Measurements from ENCODE around the gene TBC1D4. TPM values are rescaled to one million over a fixed set of nuclear protein-coding genes. Genes with fewer than 3 reads are reported as not detected.
"Not testable (repeated sequence)": the region's sequence is repeated elsewhere in the genome, so short reads cannot be mapped to it uniquely, and the experiment has no call there.

The TBC1D4 gene
- total RNA-seq, 2 donors from 2014 or later: 34.5 to 38.8 TPM

DNA sequence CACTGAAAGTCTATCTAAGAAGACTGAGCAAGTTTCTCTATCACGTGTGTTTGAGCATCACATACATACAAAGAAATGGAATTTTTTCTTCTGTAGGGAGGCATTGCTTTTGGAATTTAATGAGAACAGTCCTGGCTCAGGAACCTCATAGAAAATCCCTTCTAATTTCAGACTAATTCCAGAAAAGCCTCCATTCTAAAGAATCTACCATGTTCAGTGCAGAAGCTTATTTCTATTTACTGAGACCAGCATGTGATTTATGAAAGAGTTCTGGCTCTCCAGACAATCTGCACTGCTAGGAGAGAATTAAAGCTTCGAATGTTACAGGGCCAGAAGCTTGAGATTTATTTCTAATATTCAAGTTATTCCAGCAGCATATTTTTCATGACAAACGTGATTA lies 186.8 kb downstream of the TBC1D4 start:
- DNase-seq (no peak), ATAC-seq (replicated peaks in 1 of 2) (no peak)
- Mint-ChIP-seq H3K9me3 (no peaks in the 10 kb centered on the region), H3K4me1 (ENCODE audit: low read depth) (peaks cover 46% of the 10 kb centered on the region), H3K4me3 (peak overlapping the region in 1 of 2 donors; percentile 56), H3K27ac (no peak overlapping the region), H3K27me3 (ENCODE audit: low read depth) (no peaks in the 10 kb centered on the region), H3K36me3 (ENCODE audit: insufficient read depth in 2 of 2) (peaks cover 4 to 18% of the 10 kb centered on the region in 2 donors)

DNA sequence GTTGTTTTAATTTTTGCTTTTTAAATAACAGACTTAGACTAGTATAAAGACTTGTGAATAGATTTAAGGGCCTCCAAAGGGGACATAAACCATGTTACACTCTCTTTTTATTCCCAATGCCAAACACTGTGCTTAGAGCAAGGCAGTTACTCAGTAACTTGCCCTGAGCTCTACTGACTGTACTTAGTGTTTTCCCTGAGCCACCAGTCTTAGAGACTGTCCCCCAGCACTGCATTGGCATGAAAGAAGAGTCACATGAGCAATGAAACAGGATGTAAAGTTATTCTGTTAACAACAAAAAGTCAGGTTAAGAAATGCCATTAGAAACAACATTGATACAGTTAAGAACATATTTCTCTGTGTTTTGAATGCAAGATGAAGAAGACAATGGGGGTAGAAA lies 187.9 kb downstream of the TBC1D4 start:
- Mint-ChIP-seq H3K4me1 (ENCODE audit: low read depth) (peaks cover 35% of the 10 kb centered on the region), H3K27me3 (ENCODE audit: low read depth) (no peaks in the 10 kb centered on the region), H3K9me3 (no peaks in the 10 kb centered on the region), H3K27ac (peak overlapping the region; percentile 4), H3K36me3 (ENCODE audit: insufficient read depth in 2 of 2) (peaks cover 4 to 18% of the 10 kb centered on the region in 2 donors), H3K4me3 (no peak overlapping the region)
- no peak for ATAC-seq (replicated peaks in 1 of 2)
- DNase-seq: no peak

DNA sequence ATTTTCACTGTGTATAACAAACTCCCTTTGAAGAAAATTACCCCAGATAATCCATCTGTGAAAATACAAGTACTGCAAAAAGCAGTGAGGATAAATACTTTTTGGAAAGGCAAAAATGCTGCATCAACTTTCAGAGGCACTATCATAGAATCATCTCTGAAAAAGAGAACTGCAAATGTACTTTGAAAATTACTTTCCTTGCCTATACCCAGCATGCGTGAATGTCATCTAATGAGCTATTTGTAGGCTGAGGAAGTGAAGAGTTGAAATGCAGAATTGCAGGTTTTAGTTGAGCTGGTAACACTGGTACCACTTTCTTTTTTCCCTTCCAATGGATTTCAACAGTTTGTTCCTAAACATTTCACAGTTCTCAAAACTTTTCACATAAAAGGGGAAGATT lies 196.7 kb downstream of the TBC1D4 start:
- DNase-seq (no peak), ATAC-seq (replicated peaks in 1 of 2) (no peak)
- H3K4me1 Mint-ChIP-seq (ENCODE audit: low read depth): no peaks in the 10 kb centered on the region
- peaks cover 18 to 37% of the 10 kb centered on the region in 2 donors for H3K36me3 Mint-ChIP-seq (ENCODE audit: insufficient read depth in 2 of 2)
- peaks cover 11% of the 10 kb centered on the region in 2 donors for H3K9me3 Mint-ChIP-seq
- H3K27me3 Mint-ChIP-seq (ENCODE audit: low read depth): no peaks in the 10 kb centered on the region
- H3K27ac Mint-ChIP-seq: no peak overlapping the region
- no peak overlapping the region for H3K4me3 Mint-ChIP-seq

DNA sequence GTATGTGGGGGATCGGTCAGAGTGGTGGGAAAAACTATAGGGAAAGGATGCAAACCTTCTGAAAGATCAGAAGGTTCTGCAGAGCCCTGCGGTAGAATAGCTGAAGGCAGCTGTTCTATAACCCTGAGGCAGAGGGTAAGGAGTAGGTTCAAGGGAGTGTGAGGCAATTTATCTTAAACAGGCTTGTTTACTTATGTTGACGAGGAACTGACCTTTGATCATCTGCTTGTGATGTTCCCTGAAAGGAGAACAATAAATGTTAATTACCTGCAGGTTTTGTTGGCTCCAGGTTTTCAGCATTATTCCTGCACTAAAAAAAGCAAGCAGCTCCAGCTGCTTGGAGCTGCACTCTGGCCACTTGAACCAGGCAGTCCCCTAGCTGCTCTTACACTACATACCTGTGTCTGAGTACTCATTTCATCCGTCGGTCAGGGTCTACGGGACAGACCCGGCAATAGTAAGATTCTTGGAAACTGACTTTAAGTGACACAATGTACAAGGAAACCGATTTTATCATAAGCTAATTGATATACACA lies 202.1 kb downstream of the TBC1D4 start:
- no peak overlapping the region for H3K4me3 Mint-ChIP-seq
- DNase-seq: no peak
- peaks cover 7 to 17% of the 10 kb centered on the region in 2 donors for H3K36me3 Mint-ChIP-seq (ENCODE audit: insufficient read depth in 2 of 2)
- H3K27me3 Mint-ChIP-seq (ENCODE audit: low read depth): no peaks in the 10 kb centered on the region
- no peaks in the 10 kb centered on the region for H3K4me1 Mint-ChIP-seq (ENCODE audit: low read depth)
- ATAC-seq (replicated peaks in 1 of 2): no peak
- no peak overlapping the region for H3K27ac Mint-ChIP-seq
- peaks cover 11 to 13% of the 10 kb centered on the region in 2 donors for H3K9me3 Mint-ChIP-seq

DNA sequence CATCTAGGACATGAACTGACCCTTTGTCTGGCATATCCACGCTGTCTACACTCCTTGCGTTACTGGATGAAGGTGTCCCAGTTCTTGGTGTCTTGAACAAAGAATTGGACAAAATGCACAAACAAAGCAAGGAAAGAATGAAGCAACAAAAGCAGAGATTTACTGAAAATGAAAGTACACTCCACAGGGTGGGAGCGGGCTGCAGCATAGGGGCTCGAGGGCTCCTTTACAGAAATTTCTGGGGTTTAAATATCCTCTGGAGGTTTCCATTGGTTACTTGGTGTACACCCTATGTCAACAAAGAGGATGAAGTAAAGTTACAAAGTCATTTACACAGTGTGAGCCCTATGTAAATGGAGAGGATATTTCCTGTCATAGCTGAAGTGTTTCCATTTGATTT lies 208.3 kb downstream of the TBC1D4 start:
- H3K9me3 Mint-ChIP-seq: not testable (repeated sequence)

DNA sequence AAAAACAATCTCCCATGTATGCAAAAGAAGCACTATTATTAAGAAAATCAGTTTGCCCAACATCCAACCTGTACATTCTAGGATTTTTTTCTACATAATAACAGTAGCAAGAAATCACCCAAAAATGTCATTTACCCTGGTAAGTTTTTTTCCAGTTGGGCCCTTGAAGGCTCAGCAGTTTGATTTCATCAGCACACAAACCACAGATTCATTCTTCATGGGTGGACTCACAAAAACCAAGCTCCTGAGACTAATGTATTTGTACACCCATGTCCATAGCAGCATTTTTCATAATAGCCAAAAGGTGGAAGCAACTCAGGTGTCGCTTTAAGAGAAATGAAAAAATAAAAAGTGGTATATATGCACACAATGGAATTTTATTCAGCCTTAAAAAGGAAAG lies 210.1 kb downstream of the TBC1D4 start:
- no peaks in the 10 kb centered on the region for H3K27me3 Mint-ChIP-seq (ENCODE audit: low read depth)
- peaks cover 3 to 5% of the 10 kb centered on the region in 2 donors for H3K36me3 Mint-ChIP-seq (ENCODE audit: insufficient read depth in 2 of 2)
- H3K27ac Mint-ChIP-seq: no peak overlapping the region
- no peak for ATAC-seq (replicated peaks in 1 of 2)
- no peaks in the 10 kb centered on the region for H3K4me1 Mint-ChIP-seq (ENCODE audit: low read depth)
- H3K9me3 Mint-ChIP-seq: peaks cover 2 to 5% of the 10 kb centered on the region in 2 donors
- DNase-seq: no peak
- H3K4me3 Mint-ChIP-seq: no peak overlapping the region

More for the DNA sequence above, 208.3 kb downstream of the TBC1D4 start:
- H3K4me3 Mint-ChIP-seq; H3K27me3 Mint-ChIP-seq (ENCODE audit: low read depth); H3K36me3 Mint-ChIP-seq (ENCODE audit: insufficient read depth in 2 of 2); H3K4me1 Mint-ChIP-seq (ENCODE audit: low read depth); DNase-seq; ATAC-seq (replicated peaks in 1 of 2); H3K27ac Mint-ChIP-seq: not testable (repeated sequence)

DNA sequence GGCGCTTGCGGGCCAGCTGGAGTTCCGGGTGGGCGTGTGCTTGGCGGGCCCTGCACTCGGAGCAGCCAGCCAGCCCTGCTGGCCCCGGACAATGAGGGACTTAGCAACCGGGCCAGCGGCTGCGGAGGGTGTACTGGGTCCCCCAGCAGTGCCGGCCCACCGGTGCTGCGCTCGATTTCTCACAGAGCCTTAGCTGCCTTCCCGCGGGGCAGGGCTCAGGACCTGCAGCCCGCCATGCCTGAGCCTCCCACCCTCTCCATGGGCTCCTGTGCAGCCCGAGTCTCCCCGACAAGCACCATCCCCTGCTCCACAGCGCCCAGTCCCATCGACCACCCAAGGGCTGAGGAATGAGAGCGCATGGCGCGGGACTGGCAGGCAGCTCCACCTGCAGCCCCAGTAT lies 213.5 kb downstream of the TBC1D4 start:
- not testable (repeated sequence) for ATAC-seq (replicated peaks in 1 of 2); H3K4me3 Mint-ChIP-seq; H3K4me1 Mint-ChIP-seq (ENCODE audit: low read depth); H3K36me3 Mint-ChIP-seq (ENCODE audit: insufficient read depth in 2 of 2); DNase-seq; H3K9me3 Mint-ChIP-seq; H3K27me3 Mint-ChIP-seq (ENCODE audit: low read depth); H3K27ac Mint-ChIP-seq

DNA sequence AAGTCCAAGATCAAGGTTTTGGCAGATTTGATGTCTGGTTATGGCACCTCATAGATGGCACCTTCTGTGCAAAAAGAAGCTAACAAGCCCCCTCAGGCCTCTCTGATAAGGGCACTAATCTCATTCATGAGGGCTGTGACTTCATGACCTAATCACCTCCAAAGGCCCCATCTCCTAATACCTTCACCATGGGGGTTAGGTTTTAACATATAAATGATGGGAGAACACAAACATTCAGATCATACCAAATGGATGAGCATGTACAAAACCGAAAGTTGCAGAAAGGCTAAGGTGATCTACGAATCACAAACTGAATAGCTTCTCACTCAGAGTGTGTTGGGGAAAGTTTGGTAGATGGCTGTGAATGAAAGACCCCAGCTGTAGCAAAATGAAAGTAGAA lies 217.4 kb downstream of the TBC1D4 start:
- no peak for DNase-seq
- Mint-ChIP-seq H3K36me3 (ENCODE audit: insufficient read depth in 2 of 2) (no peaks in the 10 kb centered on the region), H3K4me1 (ENCODE audit: low read depth) (peaks cover 6% of the 10 kb centered on the region), H3K9me3 (no peaks in the 10 kb centered on the region), H3K27ac (no peak overlapping the region), H3K4me3 (no peak overlapping the region), H3K27me3 (ENCODE audit: low read depth) (no peaks in the 10 kb centered on the region)
- no peak for ATAC-seq (replicated peaks in 1 of 2)

DNA sequence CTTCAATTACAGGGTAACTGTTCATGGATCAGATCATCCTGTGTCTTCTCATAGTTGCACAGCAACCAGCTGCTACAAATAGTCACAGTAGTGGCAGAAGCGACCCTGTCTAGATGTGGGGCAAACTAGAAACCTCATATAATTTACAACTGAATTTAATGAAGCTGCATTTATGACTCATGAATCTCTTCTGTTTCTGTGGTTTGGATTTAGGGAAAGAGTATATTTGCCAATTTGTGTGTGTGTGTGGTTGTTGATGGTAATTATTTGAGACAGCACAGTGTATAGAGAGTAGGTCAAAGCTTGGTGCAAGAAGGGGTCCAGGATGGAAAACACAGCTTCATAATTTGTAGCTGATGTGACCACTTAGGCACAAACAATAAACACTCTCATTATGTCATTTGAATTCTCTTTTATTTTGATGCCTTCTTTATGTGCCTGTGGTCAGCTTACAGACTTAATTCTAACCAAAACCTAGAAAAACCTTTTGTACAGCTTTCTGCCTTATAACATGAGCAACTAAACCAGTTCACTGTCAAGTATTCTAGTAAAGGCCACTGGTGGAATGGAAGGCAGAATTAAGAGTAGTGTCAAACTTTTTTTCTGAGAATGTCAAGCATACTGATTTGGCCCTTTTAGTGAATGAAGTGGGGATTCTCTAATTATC lies 218.1 kb downstream of the TBC1D4 start:
- no peaks in the 10 kb centered on the region for H3K36me3 Mint-ChIP-seq (ENCODE audit: insufficient read depth in 2 of 2)
- DNase-seq (no peak), ATAC-seq (replicated peaks in 1 of 2) (no peak)
- no peaks in the 10 kb centered on the region for H3K27me3 Mint-ChIP-seq (ENCODE audit: low read depth)
- no peak overlapping the region for H3K27ac Mint-ChIP-seq
- H3K4me3 Mint-ChIP-seq: no peak overlapping the region
- H3K9me3 Mint-ChIP-seq: no peaks in the 10 kb centered on the region
- peaks cover 6% of the 10 kb centered on the region for H3K4me1 Mint-ChIP-seq (ENCODE audit: low read depth)

DNA sequence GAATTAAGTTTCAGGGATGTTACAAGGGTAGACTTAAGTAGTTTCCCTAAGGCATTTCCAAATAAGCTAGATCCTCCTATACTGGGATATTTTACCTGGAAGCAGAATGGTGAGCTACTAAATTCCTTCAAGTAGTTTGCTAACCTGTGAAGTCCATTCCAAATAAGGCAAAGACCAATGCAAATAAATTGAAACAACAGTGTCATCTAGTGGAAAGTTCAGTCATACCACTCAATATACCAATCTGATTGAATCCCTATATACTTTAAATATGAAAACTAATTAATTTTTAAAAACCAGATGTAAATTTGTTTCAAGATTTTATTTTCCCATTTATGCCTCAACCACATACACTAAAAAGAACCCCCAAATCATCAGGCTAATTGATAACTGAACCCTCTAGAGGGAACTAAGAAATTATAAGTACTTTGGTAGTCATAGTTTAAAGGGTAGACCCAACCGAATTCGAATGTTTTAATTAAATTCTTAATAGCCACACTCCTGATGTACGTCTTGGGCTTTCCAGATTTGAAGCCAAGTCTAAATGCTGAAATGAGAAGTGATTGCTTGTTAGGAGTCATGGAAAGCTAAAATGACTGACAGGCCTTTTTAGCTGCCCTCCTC lies 223.7 kb downstream of the TBC1D4 start:
- peaks cover 28% of the 10 kb centered on the region for H3K27me3 Mint-ChIP-seq (ENCODE audit: low read depth)
- DNase-seq (no peak), ATAC-seq (replicated peaks in 1 of 2) (no peak)
- H3K4me3 Mint-ChIP-seq: no peak overlapping the region
- no peak overlapping the region for H3K27ac Mint-ChIP-seq
- H3K4me1 Mint-ChIP-seq (ENCODE audit: low read depth): peaks cover 4% of the 10 kb centered on the region
- H3K9me3 Mint-ChIP-seq: no peaks in the 10 kb centered on the region
- no peaks in the 10 kb centered on the region for H3K36me3 Mint-ChIP-seq (ENCODE audit: insufficient read depth in 2 of 2)

DNA sequence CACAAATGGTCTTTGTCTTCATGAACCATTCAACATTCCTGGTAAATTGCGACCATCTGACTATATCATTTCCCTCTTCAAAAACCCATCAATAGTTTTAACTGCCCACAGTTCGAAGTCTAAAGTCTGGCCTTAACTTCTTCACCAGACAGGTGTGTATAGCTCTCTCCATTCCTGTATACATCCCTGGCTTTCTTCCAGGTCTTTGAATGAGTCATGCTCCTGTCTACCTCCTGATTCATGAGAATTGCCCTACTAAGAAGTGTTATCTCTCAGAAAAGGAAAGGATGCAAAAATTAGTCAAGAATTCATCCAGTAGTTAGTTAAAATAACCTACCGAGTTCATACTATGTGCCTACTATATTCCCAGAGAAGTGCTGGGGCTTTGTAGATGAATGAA lies 225.0 kb downstream of the TBC1D4 start:
- DNase-seq (no peak), ATAC-seq (replicated peaks in 1 of 2) (no peak)
- H3K4me1 Mint-ChIP-seq (ENCODE audit: low read depth): peaks cover 4% of the 10 kb centered on the region
- H3K27ac Mint-ChIP-seq: no peak overlapping the region
- H3K4me3 Mint-ChIP-seq: no peak overlapping the region
- H3K27me3 Mint-ChIP-seq (ENCODE audit: low read depth): peaks cover 33% of the 10 kb centered on the region
- H3K9me3 Mint-ChIP-seq: no peaks in the 10 kb centered on the region
- no peaks in the 10 kb centered on the region for H3K36me3 Mint-ChIP-seq (ENCODE audit: insufficient read depth in 2 of 2)

DNA sequence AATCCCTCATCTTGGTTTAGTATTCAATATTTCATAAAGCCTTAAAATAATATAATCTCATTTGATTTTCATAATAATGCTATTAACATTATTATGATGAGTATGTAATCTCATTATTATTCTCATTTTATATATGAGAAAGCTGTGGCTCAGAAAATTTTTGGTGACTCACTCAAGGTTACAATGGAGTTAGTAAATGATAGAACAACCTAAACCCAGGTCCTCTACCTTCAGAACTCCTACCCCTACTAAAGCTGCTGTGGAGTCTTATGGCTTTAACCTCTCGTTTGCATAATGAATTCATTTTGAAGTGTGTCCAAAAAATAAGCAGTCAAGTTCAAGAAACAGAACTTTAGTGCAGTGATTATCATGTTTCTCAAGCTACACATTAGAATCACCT lies 226.3 kb downstream of the TBC1D4 start:
- no peak overlapping the region for H3K27ac Mint-ChIP-seq
- ATAC-seq (replicated peaks in 1 of 2) (no peak), DNase-seq (no peak)
- no peaks in the 10 kb centered on the region for H3K9me3 Mint-ChIP-seq
- peaks cover 41% of the 10 kb centered on the region for H3K27me3 Mint-ChIP-seq (ENCODE audit: low read depth)
- peaks cover 4% of the 10 kb centered on the region for H3K4me1 Mint-ChIP-seq (ENCODE audit: low read depth)
- no peak overlapping the region for H3K4me3 Mint-ChIP-seq
- H3K36me3 Mint-ChIP-seq (ENCODE audit: insufficient read depth in 2 of 2): no peaks in the 10 kb centered on the region

DNA sequence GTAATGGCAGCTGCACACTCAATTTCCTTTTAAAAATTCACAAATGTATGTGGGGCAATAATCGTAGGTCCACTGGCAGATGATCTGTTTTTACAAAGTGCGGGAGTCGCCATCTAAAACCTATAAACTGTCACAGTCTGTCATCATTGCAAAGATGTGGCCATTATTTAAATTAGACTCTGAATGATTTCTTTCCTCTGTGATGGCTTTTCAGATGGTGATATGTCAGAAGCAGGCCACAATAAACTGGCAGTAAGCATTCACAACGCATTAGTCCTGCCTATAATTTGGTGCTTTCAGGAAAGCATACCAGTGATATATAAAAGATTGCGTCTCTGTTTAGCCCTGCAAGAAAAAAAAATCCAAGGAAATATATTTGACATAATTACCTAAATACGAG lies 226.8 kb downstream of the TBC1D4 start:
- H3K27me3 Mint-ChIP-seq (ENCODE audit: low read depth): peaks cover 41% of the 10 kb centered on the region
- H3K9me3 Mint-ChIP-seq: no peaks in the 10 kb centered on the region
- DNase-seq (no peak), ATAC-seq (replicated peaks in 1 of 2) (no peak)
- no peak overlapping the region for H3K27ac Mint-ChIP-seq
- no peak overlapping the region for H3K4me3 Mint-ChIP-seq
- H3K4me1 Mint-ChIP-seq (ENCODE audit: low read depth): peaks cover 4% of the 10 kb centered on the region
- H3K36me3 Mint-ChIP-seq (ENCODE audit: insufficient read depth in 2 of 2): no peaks in the 10 kb centered on the region

DNA sequence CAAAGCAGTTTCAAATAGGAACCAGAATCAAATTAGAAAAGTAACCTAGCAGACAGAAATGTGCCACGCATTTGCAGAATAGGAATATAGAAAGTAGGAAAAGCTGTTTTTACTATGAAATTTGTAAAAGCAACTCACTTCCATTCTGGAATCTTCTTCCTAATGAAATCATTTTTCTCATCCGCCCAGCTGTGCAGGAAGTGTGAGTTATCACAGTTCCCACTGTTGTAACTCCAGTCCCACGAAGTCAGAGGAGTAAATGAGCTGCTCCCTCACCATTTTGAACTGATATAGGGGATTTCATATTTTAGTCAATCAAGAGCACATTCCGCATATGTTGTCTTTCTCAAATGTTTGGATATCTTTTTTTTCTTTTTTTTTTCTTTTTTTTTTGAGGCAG lies 230.8 kb downstream of the TBC1D4 start:
- no peak overlapping the region for H3K4me3 Mint-ChIP-seq
- DNase-seq (no peak), ATAC-seq (replicated peaks in 1 of 2) (no peak)
- H3K9me3 Mint-ChIP-seq: peaks cover 0 to 2% of the 10 kb centered on the region in 2 donors
- peaks cover 2% of the 10 kb centered on the region for H3K4me1 Mint-ChIP-seq (ENCODE audit: low read depth)
- no peaks in the 10 kb centered on the region for H3K36me3 Mint-ChIP-seq (ENCODE audit: insufficient read depth in 2 of 2)
- peaks cover 31% of the 10 kb centered on the region for H3K27me3 Mint-ChIP-seq (ENCODE audit: low read depth)
- H3K27ac Mint-ChIP-seq: no peak overlapping the region

All from activated T-cell treated with anti-CD3 and anti-CD28 coated beads, Interleukin-2, amount 50 U/mL, for 72 hours (primary cell).